K562 (cell line): Measurements from ENCODE around the gene KLK3. TPM values are rescaled to one million over a fixed set of nuclear protein-coding genes. Genes with fewer than 3 reads are reported as not detected.

Experiments used
- CTBP1 ChIP-seq: fragments of 450-650 bp; IDR thresholded peaks from 2 replicates; pipeline ENCODE4 v1.6.1; 2016; ENCODE audit warnings: borderline replicate concordance
- ELF4 ChIP-seq: fragments of 450-650 bp; formaldehyde crosslinking; IDR thresholded peaks from 2 replicates; pipeline ENCODE4 v1.4.0; 2022; ENCODE audit warnings: missing genetic modification characterization
- HOMEZ ChIP-seq: fragments of 250-450 bp; sonication (Bioruptor Pico); IDR thresholded peaks from 2 replicates; pipeline ENCODE4 v1.4.0; 2020; ENCODE audit warnings: mild to moderate bottlenecking, moderate library complexity
- JUNB ChIP-seq: fragments of 450-650 bp; formaldehyde crosslinking; conservative IDR thresholded peaks from 2 replicates; pipeline ENCODE4 v1.4.0; 2020; ENCODE audit warnings: mild to moderate bottlenecking
- JUND ChIP-seq, 2 experiments: IDR thresholded peaks; 2 replicates in 1 of 2; 3 replicates in 1 of 2; pipeline ENCODE4 v1.6.1; 2011; ENCODE audit warnings: borderline replicate concordance in 2 of 2, low read depth in 2 of 2, low read length in 2 of 2, improper control_type of control experiment in 1 of 2, missing biosample characterization in 1 of 2, missing genetic modification characterization in 1 of 2, missing genetic modification reagents in 1 of 2
- MITF ChIP-seq: IDR thresholded peaks from 2 replicates; pipeline ENCODE4 v1.6.1; 2014; ENCODE audit warnings: antibody characterized with exemption
- PHF8 ChIP-seq: fragments of 200-600 bp; sonication (generic); IDR thresholded peaks from 2 replicates; pipeline ENCODE4 v1.6.1; 2012; ENCODE audit warnings: mixed run types, mild to moderate bottlenecking, inconsistent platforms, low read length, moderate library complexity, borderline replicate concordance
- PRPF4 ChIP-seq: fragments of 200-400 bp; formaldehyde crosslinking; IDR thresholded peaks from one replicate; pipeline ENCODE4 v1.6.1; 2017; ENCODE audit warnings: low read length, low read depth, mild to moderate bottlenecking; ENCODE audit not compliant: insufficient read depth, poor library complexity, severe bottlenecking
- SLC30A9 ChIP-seq: fragments of 250-450 bp; sonication (Bioruptor Pico); IDR thresholded peaks from 2 replicates; pipeline ENCODE4 v1.8.0; 2022; ENCODE audit warnings: mild to moderate bottlenecking, moderate library complexity
- TCF3 ChIP-seq: sonication (generic); formaldehyde crosslinking; IDR thresholded peaks from 2 replicates; pipeline ENCODE4 v1.4.0; 2020; ENCODE audit warnings: mild to moderate bottlenecking, missing genetic modification reagents
- ZNF668 ChIP-seq: fragments of 250-450 bp; sonication (Bioruptor Pico); IDR thresholded peaks from 2 replicates; pipeline ENCODE4 v1.8.0; 2022; ENCODE audit warnings: mild to moderate bottlenecking, inconsistent platforms
- ZNF830 ChIP-seq: fragments of 250-450 bp; sonication (Bioruptor Pico); IDR thresholded peaks from 2 replicates; pipeline ENCODE4 v1.5.0; 2021; ENCODE audit warnings: mild to moderate bottlenecking
- polyA plus RNA-seq, 8 experiments: library from polyadenylated mRNA; depleted of rRNA in 4 of 8; stranded (reverse) in 5 of 8; unstranded in 3 of 8; fragments of >200 nt; fragmentation: Nextera tagmentation in 2 of 8; fragmentation: Illumina TruSeq in 1 of 8; extraction: Ambion mirVana in 2 of 8; extraction: Trizol in 1 of 8; gene quantifications; 2 replicates each; pipeline versions ENCODE4 v1.2.1 to v1.2.3, GENCODE V29; 2011 to 2014; ENCODE audit warnings: inconsistent platforms in 1 of 8, missing spikeins in 1 of 8
- total RNA-seq, 7 experiments: library from RNA; depleted of rRNA in 6 of 7; stranded (reverse); fragments of >200 nt in 6 of 7; fragmentation: Illumina TruSeq in 2 of 7; extraction: Trizol in 2 of 7; gene quantifications; 2 replicates each; pipeline versions ENCODE4 v1.2.1 to v1.2.3, GENCODE V29; 2011 to 2021; ENCODE audit warnings: low replicate concordance in 1 of 7
- TF ChIP-seq, protein P1 (sequence below): fragments of 450-650 bp; IDR thresholded peaks from 2 replicates; pipeline ENCODE4 v1.6.1; 2018; ENCODE audit not compliant: partially characterized antibody
- TF ChIP-seq, protein P2 (sequence below): fragments of 450-650 bp; formaldehyde crosslinking; IDR thresholded peaks from 2 replicates; pipeline ENCODE4 v1.4.0; 2020; ENCODE audit warnings: mild to moderate bottlenecking, moderate library complexity

The KLK3 gene
- total and polyA plus RNA-seq, 9 of the 15 experiments (the other 6 are each of a cell fraction or from before 2014, with no cell fraction given) = not detected

DNA sequence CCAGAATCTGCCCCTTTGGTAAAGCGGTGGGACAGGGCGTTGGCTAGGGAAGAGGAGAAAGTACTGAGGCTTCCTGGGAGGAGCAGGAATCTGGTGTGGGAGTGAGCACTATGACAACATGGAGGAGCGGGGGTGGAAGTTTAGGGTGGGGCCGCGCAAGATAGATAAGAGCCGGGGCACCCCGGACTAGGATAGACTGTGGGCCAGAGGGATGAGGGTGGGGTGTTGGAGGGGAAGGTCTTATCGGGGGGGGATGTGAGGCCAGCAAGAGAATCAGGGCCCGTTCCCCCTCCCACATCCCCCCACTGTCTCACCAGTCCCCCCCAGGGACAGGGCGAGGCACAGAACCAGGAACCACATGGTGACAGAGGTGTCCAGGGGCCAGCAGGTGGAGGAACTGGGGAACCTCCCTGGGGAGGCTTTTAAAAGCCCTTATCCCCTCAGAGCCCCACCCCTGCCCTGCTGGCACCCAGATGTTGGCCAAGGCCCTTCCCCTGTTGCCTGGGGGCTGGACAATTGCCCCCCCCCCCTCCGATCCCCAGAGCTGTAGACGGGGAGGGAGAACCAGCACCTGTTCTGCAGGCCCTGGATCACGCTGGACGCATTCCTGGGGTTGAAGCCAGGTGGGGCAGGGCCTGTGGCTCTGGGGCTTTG is 31.2 kb upstream of the KLK3 start, which contains the start of gene KLK1 (continued):
- TF ChIP-seq, protein P1, sequence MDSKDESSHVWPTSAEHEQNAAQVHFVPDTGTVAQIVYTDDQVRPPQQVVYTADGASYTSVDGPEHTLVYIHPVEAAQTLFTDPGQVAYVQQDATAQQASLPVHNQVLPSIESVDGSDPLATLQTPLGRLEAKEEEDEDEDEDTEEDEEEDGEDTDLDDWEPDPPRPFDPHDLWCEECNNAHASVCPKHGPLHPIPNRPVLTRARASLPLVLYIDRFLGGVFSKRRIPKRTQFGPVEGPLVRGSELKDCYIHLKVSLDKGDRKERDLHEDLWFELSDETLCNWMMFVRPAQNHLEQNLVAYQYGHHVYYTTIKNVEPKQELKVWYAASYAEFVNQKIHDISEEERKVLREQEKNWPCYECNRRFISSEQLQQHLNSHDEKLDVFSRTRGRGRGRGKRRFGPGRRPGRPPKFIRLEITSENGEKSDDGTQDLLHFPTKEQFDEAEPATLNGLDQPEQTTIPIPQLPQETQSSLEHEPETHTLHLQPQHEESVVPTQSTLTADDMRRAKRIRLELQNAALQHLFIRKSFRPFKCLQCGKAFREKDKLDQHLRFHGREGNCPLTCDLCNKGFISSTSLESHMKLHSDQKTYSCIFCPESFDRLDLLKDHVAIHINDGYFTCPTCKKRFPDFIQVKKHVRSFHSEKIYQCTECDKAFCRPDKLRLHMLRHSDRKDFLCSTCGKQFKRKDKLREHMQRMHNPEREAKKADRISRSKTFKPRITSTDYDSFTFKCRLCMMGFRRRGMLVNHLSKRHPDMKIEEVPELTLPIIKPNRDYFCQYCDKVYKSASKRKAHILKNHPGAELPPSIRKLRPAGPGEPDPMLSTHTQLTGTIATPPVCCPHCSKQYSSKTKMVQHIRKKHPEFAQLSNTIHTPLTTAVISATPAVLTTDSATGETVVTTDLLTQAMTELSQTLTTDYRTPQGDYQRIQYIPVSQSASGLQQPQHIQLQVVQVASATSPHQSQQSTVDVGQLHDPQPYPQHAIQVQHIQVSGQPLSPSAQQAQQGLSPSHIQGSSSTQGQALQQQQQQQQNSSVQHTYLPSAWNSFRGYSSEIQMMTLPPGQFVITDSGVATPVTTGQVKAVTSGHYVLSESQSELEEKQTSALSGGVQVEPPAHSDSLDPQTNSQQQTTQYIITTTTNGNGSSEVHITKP = no peak
- TF ChIP-seq TCF3 (CRISPR knock-in tag) (no peak), PRPF4 (no peak), HOMEZ (CRISPR knock-in tag) (no peak), MITF (no peak), JUNB (no peak), PHF8 (no peak), CTBP1 (peak; percentile 66; the same call in 1 of the 2 replicates), ZNF830 (CRISPR knock-in tag) (no peak), ELF4 (CRISPR knock-in tag) (no peak), ZNF668 (CRISPR knock-in tag) (no peak), SLC30A9 (CRISPR knock-in tag) (no peak), JUND (IDR thresholded peaks at IDR 0.05; ENCODE audit: borderline replicate concordance, low read depth, low read length) (peak; percentile 63), JUND (tag; IDR thresholded peaks at IDR 0.05; ENCODE audit: borderline replicate concordance, low read depth, low read length) (no peak)
- TF ChIP-seq, protein P2, sequence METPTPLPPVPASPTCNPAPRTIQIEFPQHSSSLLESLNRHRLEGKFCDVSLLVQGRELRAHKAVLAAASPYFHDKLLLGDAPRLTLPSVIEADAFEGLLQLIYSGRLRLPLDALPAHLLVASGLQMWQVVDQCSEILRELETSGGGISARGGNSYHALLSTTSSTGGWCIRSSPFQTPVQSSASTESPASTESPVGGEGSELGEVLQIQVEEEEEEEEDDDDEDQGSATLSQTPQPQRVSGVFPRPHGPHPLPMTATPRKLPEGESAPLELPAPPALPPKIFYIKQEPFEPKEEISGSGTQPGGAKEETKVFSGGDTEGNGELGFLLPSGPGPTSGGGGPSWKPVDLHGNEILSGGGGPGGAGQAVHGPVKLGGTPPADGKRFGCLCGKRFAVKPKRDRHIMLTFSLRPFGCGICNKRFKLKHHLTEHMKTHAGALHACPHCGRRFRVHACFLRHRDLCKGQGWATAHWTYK (CRISPR knock-in tag) = no peak
